Fibroblast of lung (primary cell): ENCODE results near the gene KRT38. TPM values are rescaled to one million over a fixed set of nuclear protein-coding genes. Genes with fewer than 3 reads are reported as not detected.

Experiments
- DNase-seq, 2 donors: peaks; one replicate each; pipeline versions ENCODE4 v3.0.0 to v3.0.0-alpha.2; 2010; ENCODE audit warnings: low read depth in 2 of 2
- H2AFZ ChIP-seq: 2 replicates; pipeline ENCODE4 v1.5.1; 2012; ENCODE audit warnings: low read length, control low read depth, inconsistent platforms
- H3K27ac ChIP-seq: 2 replicates; pipeline ENCODE4 v1.5.1; 2011; ENCODE audit warnings: low read length, control low read depth; ENCODE audit not compliant: insufficient read depth
- H3K27me3 ChIP-seq: 2 replicates; pipeline ENCODE4 v1.5.1; 2011; ENCODE audit warnings: mild to moderate bottlenecking, low read length; ENCODE audit not compliant: control insufficient read depth, insufficient read depth
- H3K36me3 ChIP-seq: 2 replicates; pipeline ENCODE4 v1.5.1; 2011; ENCODE audit warnings: low read length; ENCODE audit not compliant: control insufficient read depth, insufficient read depth
- H3K4me1 ChIP-seq: 2 replicates; pipeline ENCODE4 v1.5.1; 2011; ENCODE audit warnings: low read length; ENCODE audit not compliant: control insufficient read depth, insufficient read depth; ENCODE audit errors: extremely low read depth
- H3K4me2 ChIP-seq: 2 replicates; pipeline ENCODE4 v1.5.1; 2011; ENCODE audit warnings: low read length, control low read depth; ENCODE audit not compliant: insufficient read depth; ENCODE audit errors: extremely low read depth
- H3K4me3 ChIP-seq, 4 experiments: fragments of 200-600 bp in 1 of 4; sonication (generic) in 1 of 4; replicated peaks in 1 of 4; 2 replicates each; pipeline ENCODE4 v1.5.1; 2011 to 2016; ENCODE audit warnings: low read length in 4 of 4, low read depth in 3 of 4, mild to moderate bottlenecking in 3 of 4, control low read depth in 2 of 4, inconsistent platforms in 1 of 4, mixed read lengths in 1 of 4; ENCODE audit not compliant: insufficient read depth in 1 of 4; ENCODE audit errors: control extremely low read depth in 1 of 4
- H3K79me2 ChIP-seq: 2 replicates; pipeline ENCODE4 v1.5.1; 2012; ENCODE audit warnings: mild to moderate bottlenecking, low read length, inconsistent platforms; ENCODE audit not compliant: control insufficient read depth, insufficient read depth
- H3K9ac ChIP-seq: 2 replicates; pipeline ENCODE4 v1.5.1; 2011; ENCODE audit warnings: mild to moderate bottlenecking, low read length, control low read depth; ENCODE audit not compliant: insufficient read depth
- H3K9me3 ChIP-seq: 2 replicates; pipeline ENCODE4 v1.5.1; 2012; ENCODE audit warnings: low read depth, low read length; ENCODE audit not compliant: control insufficient read depth, insufficient read depth
- H4K20me1 ChIP-seq: 2 replicates; pipeline ENCODE4 v1.5.1; 2011; ENCODE audit warnings: low read length; ENCODE audit not compliant: control insufficient read depth, insufficient read depth; ENCODE audit errors: extremely low read depth
- EZH2 ChIP-seq: IDR thresholded peaks from 2 replicates; pipeline ENCODE4 v1.5.1; 2012; ENCODE audit warnings: low read length, control low read depth, mild to moderate bottlenecking; ENCODE audit errors: missing control alignments
- polyA plus RNA-seq, 2 donors: library from polyadenylated mRNA; depleted of rRNA in 1 of 2; stranded (reverse) in 1 of 2; unstranded in 1 of 2; fragments of >200 nt; gene quantifications; 2 replicates each; pipeline ENCODE4 v1.2.1, GENCODE V29; 2011 to 2012; ENCODE audit warnings: missing spikeins in 1 of 2
- total RNA-seq: library from RNA; depleted of rRNA; stranded (reverse); fragments of >200 nt; gene quantifications from 2 replicates; pipeline ENCODE4 v1.2.1, GENCODE V29; 2014
- TF ChIP-seq, protein P1 (sequence below), 2 donors: IDR thresholded peaks in 1 of 2; conservative IDR thresholded peaks in 1 of 2; 1 replicate in 1 of 2; 2 replicates in 1 of 2; pipeline ENCODE4 v1.5.1; 2011 to 2012; ENCODE audit warnings: low read length in 2 of 2, control low read depth in 1 of 2, inconsistent platforms in 1 of 2, low read depth in 1 of 2, mild to moderate bottlenecking in 1 of 2

Gene KRT38
- total and polyA plus RNA-seq, 2 donors (not counting 1 experiment from before 2014, with no cell fraction given), result under 0.01 to 0.02 TPM

- peaks cover 6% of the 10 kb centered on the region for H3K27me3 ChIP-seq
- H3K4me3 ChIP-seq, result no peak overlapping the region
- DNase-seq, result no peak
- H3K9me3 ChIP-seq, result no peaks in the 10 kb centered on the region
- H3K27ac ChIP-seq, result no peak overlapping the region
- no peak overlapping the region for H3K4me2 ChIP-seq
- H3K9ac ChIP-seq, result no peak overlapping the region
- no peak overlapping the region for H2AFZ ChIP-seq
- peaks cover 4% of the 10 kb centered on the region for H3K4me1 ChIP-seq
- no peaks in the 10 kb centered on the region for H4K20me1 ChIP-seq
- no peaks in the 10 kb centered on the region for H3K36me3 ChIP-seq
- no peaks in the 10 kb centered on the region for H3K79me2 ChIP-seq
- TF ChIP-seq, protein P1, sequence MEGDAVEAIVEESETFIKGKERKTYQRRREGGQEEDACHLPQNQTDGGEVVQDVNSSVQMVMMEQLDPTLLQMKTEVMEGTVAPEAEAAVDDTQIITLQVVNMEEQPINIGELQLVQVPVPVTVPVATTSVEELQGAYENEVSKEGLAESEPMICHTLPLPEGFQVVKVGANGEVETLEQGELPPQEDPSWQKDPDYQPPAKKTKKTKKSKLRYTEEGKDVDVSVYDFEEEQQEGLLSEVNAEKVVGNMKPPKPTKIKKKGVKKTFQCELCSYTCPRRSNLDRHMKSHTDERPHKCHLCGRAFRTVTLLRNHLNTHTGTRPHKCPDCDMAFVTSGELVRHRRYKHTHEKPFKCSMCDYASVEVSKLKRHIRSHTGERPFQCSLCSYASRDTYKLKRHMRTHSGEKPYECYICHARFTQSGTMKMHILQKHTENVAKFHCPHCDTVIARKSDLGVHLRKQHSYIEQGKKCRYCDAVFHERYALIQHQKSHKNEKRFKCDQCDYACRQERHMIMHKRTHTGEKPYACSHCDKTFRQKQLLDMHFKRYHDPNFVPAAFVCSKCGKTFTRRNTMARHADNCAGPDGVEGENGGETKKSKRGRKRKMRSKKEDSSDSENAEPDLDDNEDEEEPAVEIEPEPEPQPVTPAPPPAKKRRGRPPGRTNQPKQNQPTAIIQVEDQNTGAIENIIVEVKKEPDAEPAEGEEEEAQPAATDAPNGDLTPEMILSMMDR (conservative IDR thresholded peaks at IDR 0.05 in 1 of 2, IDR thresholded peaks at IDR 0.05 in 1 of 2; ENCODE audit: low read depth in 1 of 2, low read length in 2 of 2), result no peak
- no peak for TF ChIP-seq EZH2
Measured at GRCh38 chr17:41468346-41468745, 27.6 kb upstream of the KRT38 start.

DNA sequence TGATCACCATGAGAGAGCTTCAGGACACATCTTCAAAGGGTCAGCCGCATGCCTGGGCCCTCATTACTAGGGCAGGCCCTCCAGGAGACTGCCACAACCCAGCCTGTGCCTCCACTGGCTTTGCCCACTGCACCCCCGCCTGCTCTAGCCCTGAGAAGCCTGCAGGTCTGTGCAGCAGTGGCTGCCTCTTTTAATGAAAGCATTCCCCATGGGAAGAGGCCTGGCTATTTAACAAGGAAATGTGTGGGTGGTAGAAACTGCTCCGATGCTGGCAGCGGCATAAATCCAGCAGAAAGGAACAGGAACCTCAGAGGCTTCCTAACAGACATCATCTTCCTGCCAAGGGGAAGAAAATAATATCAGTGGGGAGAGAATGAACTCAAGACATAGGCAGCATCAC, 26.8 kb upstream of the KRT38 start:
- no peak overlapping the region for H2AFZ ChIP-seq
- no peak overlapping the region for H3K4me2 ChIP-seq

DNA sequence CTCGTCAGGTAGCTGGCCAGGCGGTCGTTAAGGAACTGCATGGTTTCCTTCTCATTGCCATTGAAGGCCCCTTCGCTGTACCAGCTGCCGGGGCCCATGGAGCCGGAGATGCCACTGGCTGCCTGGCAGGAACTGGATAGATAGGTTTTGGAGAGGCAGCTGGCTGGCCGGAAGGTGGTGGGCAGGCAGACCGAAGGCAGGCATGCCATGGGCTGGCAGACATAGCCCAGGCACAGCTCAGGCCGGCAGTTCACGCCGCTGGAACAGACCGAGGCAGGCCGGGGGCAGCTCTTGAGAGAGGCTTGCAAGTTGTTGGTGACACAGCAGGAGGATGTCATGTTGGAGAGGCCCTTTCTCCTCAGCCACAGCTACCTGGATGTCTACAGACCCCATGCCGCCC, 26.2 kb upstream of the KRT38 start, which contains the start of gene KRT32:
TSS of gene KRT32 (minus strand) at position 399 of the 400 bp plus-strand sequence. CDS start at position 338, 61 bp downstream.
- no peak within 1 kb of the TSS for H2AFZ ChIP-seq
- peaks cover 4% of the 10 kb centered on the region for H3K4me1 ChIP-seq
- H3K9ac ChIP-seq, result no peak within 1 kb of the TSS
- no peak for TF ChIP-seq EZH2
- TF ChIP-seq, protein P1 (conservative IDR thresholded peaks at IDR 0.05 in 1 of 2, IDR thresholded peaks at IDR 0.05 in 1 of 2; ENCODE audit: low read depth in 1 of 2, low read length in 2 of 2), result no peak
- H3K27me3 ChIP-seq, result peaks cover 6% of the 10 kb centered on the region
- no peak within 1 kb of the TSS for H3K4me2 ChIP-seq
- H3K36me3 ChIP-seq, result no peaks in the 10 kb centered on the region
- no peaks in the 10 kb centered on the region for H4K20me1 ChIP-seq
- no peaks in the 10 kb centered on the region for H3K79me2 ChIP-seq
- no peak within 1 kb of the TSS for H3K4me3 ChIP-seq
- no peak within 1 kb of the TSS for H3K27ac ChIP-seq
- no peak for DNase-seq
- no peaks in the 10 kb centered on the region for H3K9me3 ChIP-seq

More for the DNA sequence above, 26.8 kb upstream of the KRT38 start:
- peaks cover 4% of the 10 kb centered on the region for H3K4me1 ChIP-seq
- no peaks in the 10 kb centered on the region for H3K9me3 ChIP-seq
- no peak for TF ChIP-seq EZH2
- TF ChIP-seq, protein P1 (conservative IDR thresholded peaks at IDR 0.05 in 1 of 2, IDR thresholded peaks at IDR 0.05 in 1 of 2; ENCODE audit: low read depth in 1 of 2, low read length in 2 of 2), result no peak
- H3K4me3 ChIP-seq, result no peak overlapping the region
- no peaks in the 10 kb centered on the region for H3K36me3 ChIP-seq
- no peak overlapping the region for H3K9ac ChIP-seq
- H3K27ac ChIP-seq, result no peak overlapping the region
- no peaks in the 10 kb centered on the region for H3K79me2 ChIP-seq
- H3K27me3 ChIP-seq, result peaks cover 6% of the 10 kb centered on the region
- peak in 1 of 2 donors; percentile 66 for DNase-seq
- H4K20me1 ChIP-seq, result no peaks in the 10 kb centered on the region
